Medulla oblongata (tissue), 1 donor: Measurements from ENCODE around the gene SWSAP1.
"Not testable (repeated sequence)": the region's sequence is repeated elsewhere in the genome, so short reads cannot be mapped to it uniquely, and the experiment has no call there.

ENCODE experiments used
- DNase-seq: peaks from one replicate; pipeline ENCODE4 v3.0.0-alpha.2; 2015; ENCODE audit errors: extremely low spot score

Gene SWSAP1

GRCh38 chr19:11378319-11379189 lies 4.1 kb downstream of the SWSAP1 start:
- DNase-seq, result peak; percentile 38

- DNase-seq, result not testable (repeated sequence)
Measured at GRCh38 chr19:11379269-11379845, 4.9 kb downstream of the SWSAP1 start.

GRCh38 chr19:11379857-11380350 lies 5.4 kb downstream of the SWSAP1 start:
- DNase-seq, result no peak

GRCh38 chr19:11380653-11381537 lies 6.4 kb downstream of the SWSAP1 start:
- peak; percentile 98 for DNase-seq

GRCh38 chr19:11382898-11383705 lies 8.6 kb downstream of the SWSAP1 start:
- DNase-seq, result peak; percentile 14

- no peak for DNase-seq
Measured at GRCh38 chr19:11383706-11384048, 9.2 kb downstream of the SWSAP1 start.

GRCh38 chr19:11384778-11385129 lies 10.3 kb downstream of the SWSAP1 start:
- no peak for DNase-seq

GRCh38 chr19:11387162-11388034 lies 12.9 kb downstream of the SWSAP1 start:
- peak; percentile 12 for DNase-seq

- no peak for DNase-seq
Measured at GRCh38 chr19:11390359-11390758, 15.9 kb downstream of the SWSAP1 start.

- DNase-seq, result no peak
Measured at GRCh38 chr19:11390933-11391680, 16.6 kb downstream of the SWSAP1 start.

GRCh38 chr19:11397089-11397610 lies 22.7 kb downstream of the SWSAP1 start:
- DNase-seq, result no peak

- no peak for DNase-seq
Measured at GRCh38 chr19:11399667-11400066, 25.2 kb downstream of the SWSAP1 start.

- DNase-seq, result no peak
Measured at GRCh38 chr19:11400798-11401197, 26.3 kb downstream of the SWSAP1 start.

- DNase-seq, result no peak
Measured at GRCh38 chr19:11401808-11402543, 27.5 kb downstream of the SWSAP1 start.

- DNase-seq, result no peak
Measured at GRCh38 chr19:11404588-11405222, 30.2 kb downstream of the SWSAP1 start.

- DNase-seq, result no peak
Measured at GRCh38 chr19:11405846-11406643, 31.6 kb downstream of the SWSAP1 start.

- not testable (repeated sequence) for DNase-seq
Measured at GRCh38 chr19:11406703-11407236, 32.3 kb downstream of the SWSAP1 start.
